Hepatocyte (in vitro differentiated cells): ENCODE measurements around the gene PSME4.

Experiments used
- EZH2 ChIP-seq: fragments of 200-600 bp; sonication (generic); IDR thresholded peaks from 2 replicates; pipeline ENCODE4 v1.6.1; 2016; ENCODE audit warnings: antibody characterized with exemption, mild to moderate bottlenecking, borderline replicate concordance
- EZH2phosphoT487 ChIP-seq: fragments of 200-600 bp; sonication (generic); IDR thresholded peaks from one replicate; pipeline ENCODE4 v1.6.1; 2018; ENCODE audit warnings: antibody characterized with exemption, mild to moderate bottlenecking, low read depth, moderate library complexity; ENCODE audit not compliant: unreplicated experiment, severe bottlenecking
- TF ChIP-seq, protein P1 (sequence below): fragments of 200-600 bp; sonication (generic); IDR thresholded peaks from 2 replicates; pipeline ENCODE4 v1.5.1; 2016; ENCODE audit warnings: antibody characterized with exemption, mild to moderate bottlenecking; ENCODE audit not compliant: poor library complexity

DNA sequence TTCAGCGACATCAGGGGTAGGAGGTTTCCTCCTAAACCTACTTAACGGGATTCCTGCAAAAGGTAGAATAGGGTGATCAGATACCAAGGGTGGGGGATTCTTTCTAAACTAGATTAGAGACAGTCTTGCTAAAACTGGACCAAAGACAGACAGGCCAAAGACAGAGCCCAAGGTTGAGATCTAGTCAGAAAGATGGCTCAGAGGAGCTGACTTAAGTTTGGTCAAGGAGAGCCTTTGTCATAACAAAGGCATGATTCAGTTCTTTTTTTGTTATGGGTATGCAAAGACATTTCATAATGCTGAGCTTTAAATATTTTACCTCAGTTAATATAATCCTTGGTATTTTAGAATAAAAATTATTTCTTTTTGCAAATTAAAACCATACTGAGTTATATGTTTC lies 93.2 kb downstream of the PSME4 start:
- TF ChIP-seq EZH2 (no peak), EZH2phosphoT487 (no peak)
- TF ChIP-seq, protein P1, sequence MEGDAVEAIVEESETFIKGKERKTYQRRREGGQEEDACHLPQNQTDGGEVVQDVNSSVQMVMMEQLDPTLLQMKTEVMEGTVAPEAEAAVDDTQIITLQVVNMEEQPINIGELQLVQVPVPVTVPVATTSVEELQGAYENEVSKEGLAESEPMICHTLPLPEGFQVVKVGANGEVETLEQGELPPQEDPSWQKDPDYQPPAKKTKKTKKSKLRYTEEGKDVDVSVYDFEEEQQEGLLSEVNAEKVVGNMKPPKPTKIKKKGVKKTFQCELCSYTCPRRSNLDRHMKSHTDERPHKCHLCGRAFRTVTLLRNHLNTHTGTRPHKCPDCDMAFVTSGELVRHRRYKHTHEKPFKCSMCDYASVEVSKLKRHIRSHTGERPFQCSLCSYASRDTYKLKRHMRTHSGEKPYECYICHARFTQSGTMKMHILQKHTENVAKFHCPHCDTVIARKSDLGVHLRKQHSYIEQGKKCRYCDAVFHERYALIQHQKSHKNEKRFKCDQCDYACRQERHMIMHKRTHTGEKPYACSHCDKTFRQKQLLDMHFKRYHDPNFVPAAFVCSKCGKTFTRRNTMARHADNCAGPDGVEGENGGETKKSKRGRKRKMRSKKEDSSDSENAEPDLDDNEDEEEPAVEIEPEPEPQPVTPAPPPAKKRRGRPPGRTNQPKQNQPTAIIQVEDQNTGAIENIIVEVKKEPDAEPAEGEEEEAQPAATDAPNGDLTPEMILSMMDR = no peak
